Endothelial cell (in vitro differentiated cells): ENCODE measurements around the gene DAPK3. TPM values are rescaled to one million over a fixed set of nuclear protein-coding genes. Genes with fewer than 3 reads are reported as not detected.

Experiments used
- DNase-seq: peaks from one replicate; pipeline ENCODE4 v3.0.0; 2021; ENCODE audit warnings: low spot score
- H3K27ac Mint-ChIP-seq: one replicate; pipeline ENCODE4 v1.8.0; 2021; ENCODE audit warnings: mixed read lengths, inconsistent platforms; ENCODE audit not compliant: unreplicated experiment
- H3K27me3 Mint-ChIP-seq: one replicate; pipeline ENCODE4 v1.8.0; 2021; ENCODE audit warnings: mild to moderate bottlenecking, moderate library complexity, mixed read lengths, inconsistent platforms; ENCODE audit not compliant: unreplicated experiment
- H3K36me3 Mint-ChIP-seq: one replicate; pipeline ENCODE4 v1.8.0; 2021; ENCODE audit warnings: mild to moderate bottlenecking, low read depth, mixed read lengths, inconsistent platforms; ENCODE audit not compliant: unreplicated experiment
- H3K4me1 Mint-ChIP-seq: one replicate; pipeline ENCODE4 v1.8.0; 2021; ENCODE audit warnings: mild to moderate bottlenecking, mixed read lengths, inconsistent platforms; ENCODE audit not compliant: unreplicated experiment
- H3K4me3 Mint-ChIP-seq: one replicate; pipeline ENCODE4 v1.8.0; 2021; ENCODE audit warnings: mild to moderate bottlenecking, mixed read lengths, inconsistent platforms; ENCODE audit not compliant: unreplicated experiment
- H3K9me3 Mint-ChIP-seq: one replicate; pipeline ENCODE4 v1.8.0; 2021; ENCODE audit warnings: mixed read lengths, inconsistent platforms; ENCODE audit not compliant: unreplicated experiment
- total RNA-seq: library from RNA; stranded (reverse); fragmentation: NEBNext Ultra II Directional; extraction: Animal tissue kit (Norgen Biotek cat#: 25700); gene quantifications from one replicate; pipeline ENCODE4 v1.2.1, GENCODE V29; 2021; ENCODE audit not compliant: unreplicated experiment
- TF ChIP-seq, protein P1 (sequence below): fragments of 200-600 bp; sonication (generic); IDR thresholded peaks from one replicate; pipeline ENCODE4 v1.5.0; 2021; ENCODE audit warnings: antibody characterized with exemption; ENCODE audit not compliant: unreplicated experiment

Gene DAPK3
- total RNA-seq, 1 donor from 2014 or later: 316 TPM

DNA sequence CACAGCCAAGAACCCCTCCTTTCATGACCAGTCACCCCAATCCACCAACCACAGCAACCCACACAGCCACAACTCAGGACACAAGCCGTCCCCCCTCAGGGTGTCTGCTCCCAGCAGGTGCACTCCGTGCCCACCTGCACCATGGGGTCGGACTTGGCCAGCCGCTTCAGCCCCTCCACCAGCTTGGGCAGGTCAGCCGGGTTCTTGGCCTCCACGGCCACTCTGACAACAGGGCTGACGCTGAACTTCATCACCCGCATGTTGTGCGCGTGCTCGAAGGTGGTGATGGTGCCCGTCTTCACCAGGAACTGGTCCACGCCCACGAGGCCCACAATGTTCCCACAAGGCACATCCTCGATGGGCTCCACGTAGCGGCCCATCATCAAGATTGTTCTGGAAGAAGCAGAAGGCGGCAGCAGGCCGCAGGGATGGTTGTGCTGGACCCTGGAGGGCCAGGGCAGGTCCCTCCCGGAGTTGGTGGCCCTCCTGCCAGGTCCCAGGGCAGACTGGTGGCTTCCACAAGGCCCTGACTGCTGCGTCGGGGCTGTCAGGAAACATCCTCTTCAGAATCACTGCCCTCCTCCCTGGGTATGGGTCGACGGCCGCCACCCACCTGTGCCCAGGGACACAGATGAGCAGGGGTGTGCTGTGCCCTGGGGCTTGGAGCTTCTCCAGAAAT is 8.9 kb upstream of the DAPK3 start:
- Mint-ChIP-seq H3K27ac (peak overlapping the region; percentile 36), H3K4me3 (no peak overlapping the region), H3K4me1 (peaks cover 17% of the 10 kb centered on the region), H3K27me3 (peaks cover 26% of the 10 kb centered on the region), H3K36me3 (peaks cover 42% of the 10 kb centered on the region), H3K9me3 (no peaks in the 10 kb centered on the region)
- TF ChIP-seq, protein P1, sequence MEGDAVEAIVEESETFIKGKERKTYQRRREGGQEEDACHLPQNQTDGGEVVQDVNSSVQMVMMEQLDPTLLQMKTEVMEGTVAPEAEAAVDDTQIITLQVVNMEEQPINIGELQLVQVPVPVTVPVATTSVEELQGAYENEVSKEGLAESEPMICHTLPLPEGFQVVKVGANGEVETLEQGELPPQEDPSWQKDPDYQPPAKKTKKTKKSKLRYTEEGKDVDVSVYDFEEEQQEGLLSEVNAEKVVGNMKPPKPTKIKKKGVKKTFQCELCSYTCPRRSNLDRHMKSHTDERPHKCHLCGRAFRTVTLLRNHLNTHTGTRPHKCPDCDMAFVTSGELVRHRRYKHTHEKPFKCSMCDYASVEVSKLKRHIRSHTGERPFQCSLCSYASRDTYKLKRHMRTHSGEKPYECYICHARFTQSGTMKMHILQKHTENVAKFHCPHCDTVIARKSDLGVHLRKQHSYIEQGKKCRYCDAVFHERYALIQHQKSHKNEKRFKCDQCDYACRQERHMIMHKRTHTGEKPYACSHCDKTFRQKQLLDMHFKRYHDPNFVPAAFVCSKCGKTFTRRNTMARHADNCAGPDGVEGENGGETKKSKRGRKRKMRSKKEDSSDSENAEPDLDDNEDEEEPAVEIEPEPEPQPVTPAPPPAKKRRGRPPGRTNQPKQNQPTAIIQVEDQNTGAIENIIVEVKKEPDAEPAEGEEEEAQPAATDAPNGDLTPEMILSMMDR: no peak
- DNase-seq: no peak

GRCh38 chr19:3979289-3979673 is 8.4 kb upstream of the DAPK3 start:
- Mint-ChIP-seq H3K4me3 (no peak overlapping the region), H3K9me3 (no peaks in the 10 kb centered on the region), H3K27ac (peak overlapping the region; percentile 36), H3K4me1 (peaks cover 12% of the 10 kb centered on the region), H3K27me3 (peaks cover 21% of the 10 kb centered on the region), H3K36me3 (peaks cover 36% of the 10 kb centered on the region)
- TF ChIP-seq, protein P1: no peak
- DNase-seq: no peak

GRCh38 chr19:3978145-3978544 is 7.2 kb upstream of the DAPK3 start:
- peaks cover under 1% of the 10 kb centered on the region for H3K4me1 Mint-ChIP-seq
- TF ChIP-seq, protein P1: no peak
- DNase-seq: no peak
- peaks cover 25% of the 10 kb centered on the region for H3K36me3 Mint-ChIP-seq
- no peak overlapping the region for H3K27ac Mint-ChIP-seq
- no peak overlapping the region for H3K4me3 Mint-ChIP-seq
- peaks cover 12% of the 10 kb centered on the region for H3K27me3 Mint-ChIP-seq
- H3K9me3 Mint-ChIP-seq: no peaks in the 10 kb centered on the region

DNA sequence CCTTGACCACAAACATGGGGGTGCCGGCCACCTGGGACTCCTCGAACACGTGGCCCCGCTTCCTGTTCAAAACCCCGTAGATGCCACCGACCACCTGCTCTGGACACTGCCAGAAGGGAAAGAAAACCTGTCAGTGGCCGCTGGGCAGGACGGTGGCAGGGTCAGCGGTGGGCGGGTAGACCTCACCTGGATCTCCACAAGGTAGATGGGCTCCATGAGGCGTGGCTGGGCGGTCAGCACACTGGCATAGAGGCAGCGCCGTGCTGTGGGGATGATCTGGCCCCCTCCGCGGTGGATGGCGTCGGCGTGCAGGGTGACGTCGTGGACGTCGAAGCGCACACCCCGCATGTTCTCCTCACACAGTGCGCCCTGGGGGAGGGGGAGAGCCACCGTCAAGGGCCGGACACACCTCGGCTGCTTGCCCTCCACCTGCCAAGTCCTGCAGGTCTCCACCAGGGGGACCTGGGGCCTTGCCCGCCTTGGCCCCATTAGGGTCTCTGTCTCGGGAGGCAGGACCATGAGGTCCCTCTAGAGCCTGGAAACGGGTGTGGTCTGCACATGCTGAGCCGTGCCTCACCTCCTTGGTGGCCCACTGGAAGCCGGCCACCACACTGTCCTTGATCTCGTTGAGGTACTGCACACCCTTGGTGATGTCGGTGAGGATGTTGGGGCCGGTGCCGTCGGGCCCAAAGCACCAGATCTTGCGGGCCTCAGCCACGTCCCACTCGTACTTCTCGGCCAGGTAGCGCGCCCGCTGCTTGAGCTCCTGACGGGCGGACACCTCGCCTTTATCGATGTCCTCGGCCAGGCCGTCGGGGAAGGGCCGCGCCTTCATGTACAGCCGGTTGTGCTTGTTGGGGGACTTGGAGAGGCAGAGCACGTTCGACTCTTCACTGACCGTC is 6.6 kb upstream of the DAPK3 start:
- Mint-ChIP-seq H3K36me3 (peaks cover 18% of the 10 kb centered on the region), H3K27ac (no peak overlapping the region), H3K4me3 (no peak overlapping the region), H3K9me3 (no peaks in the 10 kb centered on the region), H3K27me3 (peaks cover 14% of the 10 kb centered on the region), H3K4me1 (no peaks in the 10 kb centered on the region)
- no peak for DNase-seq
- TF ChIP-seq, protein P1: peak; percentile 32
